K562 (cell line): ENCODE data around the gene FABP3. TPM values are rescaled to one million over a fixed set of nuclear protein-coding genes. Genes with fewer than 3 reads are reported as not detected.

ENCODE experiments used
- ATAC-seq: fragments of 200-7000 bp; cut with Tn5 transposase; 3 replicates; pipeline ENCODE4 v1.9.1; 2020; ENCODE audit warnings: moderate library complexity
- BruUV-seq: library from RNA; stranded (reverse); fragments of 400-500 nt; replicated peaks from 2 replicates; lab custom pipeline; 2021; lab: Mats Ljungman, UMichigan
- CTCF ChIA-PET: fragments of 300-600 bp; formaldehyde crosslinking; extraction: SDS; loops from one replicate; lab custom pipeline; 2021; ENCODE audit warnings: low intra/inter-chr PET ratio; lab: Yijun Ruan, JAX
- POLR2A ChIA-PET: fragments of 300-600, 350-650 bp; sonication (Branson Sonifier 250); formaldehyde crosslinking; extraction: SDS; loops from one replicate; lab custom pipeline; 2021; ENCODE audit warnings: antibody characterized with exemption, inconsistent platforms; lab: Yijun Ruan, JAX
- DNase-seq, 4 experiments: peaks; one replicate each; pipeline versions ENCODE4 v3.0.0 to v3.0.0-alpha.2; 2011 to 2018; ENCODE audit warnings: low spot score in 3 of 4, mixed read lengths in 3 of 4; ENCODE audit errors: extremely low read depth in 1 of 4
- FAIRE-seq: peaks from 2 replicates; lab custom pipeline; 2011; peaks lifted over from hg19 to GRCh38; lab: Jason Lieb, UNC
- H2AFZ ChIP-seq: 2 replicates; pipeline ENCODE4 v1.6.0; 2011; ENCODE audit warnings: low read depth, low read length, control low read depth, inconsistent platforms
- H3K27ac ChIP-seq: fragments of 200-600 bp; 3 replicates; pipeline ENCODE4 v1.8.0; 2011; ENCODE audit warnings: low read depth, mild to moderate bottlenecking, control low read depth, inconsistent platforms, low read length, moderate library complexity, mixed read lengths; ENCODE audit errors: extremely low read depth
- H3K27me3 ChIP-seq, 2 experiments: fragments of 300-600 bp in 1 of 2; 2 replicates in 1 of 2; 3 replicates in 1 of 2; pipeline versions ENCODE4 v1.6.0 to v1.8.0; 2011; ENCODE audit warnings: inconsistent platforms in 2 of 2, low read length in 2 of 2, mild to moderate bottlenecking in 1 of 2, mixed read lengths in 1 of 2, moderate library complexity in 1 of 2; ENCODE audit not compliant: control insufficient read depth in 2 of 2, insufficient read depth in 2 of 2
- H3K36me3 ChIP-seq: fragments of 300-600 bp; 3 replicates; pipeline ENCODE4 v1.8.0; 2011; ENCODE audit warnings: mild to moderate bottlenecking, low read length, inconsistent platforms; ENCODE audit not compliant: control insufficient read depth, insufficient read depth
- H3K4me1 ChIP-seq, 2 experiments: fragments of 200-600 bp in 1 of 2; replicated peaks in 1 of 2; 2 replicates in 1 of 2; 3 replicates in 1 of 2; pipeline versions ENCODE4 v1.5.1 to v1.8.0; 2011; ENCODE audit warnings: inconsistent platforms in 2 of 2, low read length in 2 of 2, mild to moderate bottlenecking in 1 of 2, mixed read lengths in 1 of 2, moderate library complexity in 1 of 2; ENCODE audit not compliant: control insufficient read depth in 2 of 2, insufficient read depth in 2 of 2
- H3K4me2 ChIP-seq: 2 replicates; pipeline ENCODE4 v1.6.1; 2011; ENCODE audit warnings: low read length, control low read depth, inconsistent platforms, mixed read lengths; ENCODE audit not compliant: insufficient read depth
- H3K4me3 ChIP-seq: fragments of 200-600 bp; sonication (generic), shearing (Covaris generic); 2 replicates; pipeline ENCODE4 v1.5.1; 2016; ENCODE audit warnings: control low read depth, inconsistent platforms
- H3K79me2 ChIP-seq: fragments of 200-600 bp; 3 replicates; pipeline ENCODE4 v1.8.0; 2011; ENCODE audit warnings: low read length, inconsistent platforms; ENCODE audit not compliant: control insufficient read depth, insufficient read depth
- H3K9ac ChIP-seq, 2 experiments: 2 replicates each; pipeline versions ENCODE4 v1.6.0 to v1.6.1; 2011; ENCODE audit warnings: low read depth in 2 of 2, low read length in 2 of 2, control low read depth in 1 of 2, inconsistent platforms in 1 of 2, mild to moderate bottlenecking in 1 of 2, mixed read lengths in 1 of 2; ENCODE audit not compliant: insufficient read depth in 1 of 2
- H3K9me1 ChIP-seq: one replicate; pipeline ENCODE4 v1.6.0; 2011; ENCODE audit warnings: inconsistent platforms, mild to moderate bottlenecking, low read length, moderate library complexity; ENCODE audit not compliant: control insufficient read depth, insufficient read depth
- H3K9me3 ChIP-seq: replicated peaks from 2 replicates; pipeline ENCODE4 v1.5.1; 2011; ENCODE audit warnings: low read depth, low read length, inconsistent platforms; ENCODE audit not compliant: control insufficient read depth, insufficient read depth
- H4K20me1 ChIP-seq: replicated peaks from 2 replicates; pipeline ENCODE4 v1.6.1; 2011; ENCODE audit warnings: low read length, inconsistent platforms, mixed read lengths; ENCODE audit not compliant: control insufficient read depth, insufficient read depth
- JUND ChIP-seq, 2 experiments: IDR thresholded peaks; 2 replicates in 1 of 2; 3 replicates in 1 of 2; pipeline ENCODE4 v1.6.1; 2011; ENCODE audit warnings: borderline replicate concordance in 2 of 2, low read depth in 2 of 2, low read length in 2 of 2, improper control_type of control experiment in 1 of 2, missing biosample characterization in 1 of 2, missing genetic modification characterization in 1 of 2, missing genetic modification reagents in 1 of 2
- THRAP3 ChIP-seq: fragments of 450-650 bp; IDR thresholded peaks from 2 replicates; pipeline ENCODE4 v1.6.1; 2016; ENCODE audit warnings: mild to moderate bottlenecking, inconsistent platforms, borderline replicate concordance
- ZNF184 ChIP-seq: sonication (generic); formaldehyde crosslinking; IDR thresholded peaks from 2 replicates; pipeline ENCODE4 v1.5.0; 2020; ENCODE audit warnings: missing genetic modification reagents
- WGBS: fragments of 100-300 bp; shearing (Covaris generic); methylation state at CpG from one replicate; pipeline ENCODE4 v1.1.6; 2016; ENCODE audit warnings: low coverage, mixed read lengths; ENCODE audit not compliant: insufficient coverage; ENCODE audit errors: missing lambda C conversion rate; 5-methylcytosine and 5-hydroxymethylcytosine counted together
- in situ Hi-C: fragments of 300-500 bp; cut with MboI; formaldehyde crosslinking; loops from 4 replicates; pipeline ENCODE4 v1.15.0; 2018; ENCODE audit warnings: inconsistent platforms, mixed read lengths
- intact Hi-C: fragments of 100-400 bp; cut with micrococcal nuclease; formaldehyde crosslinking; loops from 2 replicates; pipeline ENCODE4 v1.14.2; 2022
- polyA plus RNA-seq, 8 experiments: library from polyadenylated mRNA; depleted of rRNA in 4 of 8; stranded (reverse) in 5 of 8; unstranded in 3 of 8; fragments of >200 nt; fragmentation: Nextera tagmentation in 2 of 8; fragmentation: Illumina TruSeq in 1 of 8; extraction: Ambion mirVana in 2 of 8; extraction: Trizol in 1 of 8; gene quantifications; 2 replicates each; pipeline versions ENCODE4 v1.2.1 to v1.2.3, GENCODE V29; 2011 to 2014; ENCODE audit warnings: inconsistent platforms in 1 of 8, missing spikeins in 1 of 8
- total RNA-seq, 7 experiments: library from RNA; depleted of rRNA in 6 of 7; stranded (reverse); fragments of >200 nt in 6 of 7; fragmentation: Illumina TruSeq in 2 of 7; extraction: Trizol in 2 of 7; gene quantifications; 2 replicates each; pipeline versions ENCODE4 v1.2.1 to v1.2.3, GENCODE V29; 2011 to 2021; ENCODE audit warnings: low replicate concordance in 1 of 7
- TF ChIP-seq, protein P1 (sequence below): fragments of 450-650 bp; IDR thresholded peaks from 2 replicates; pipeline ENCODE4 v1.7.1; 2018; ENCODE audit warnings: mild to moderate bottlenecking, low read depth; ENCODE audit not compliant: partially characterized antibody
- TF ChIP-seq, protein P2 (sequence below): sonication (generic); formaldehyde crosslinking; IDR thresholded peaks from 2 replicates; pipeline ENCODE4 v1.5.0; 2020; ENCODE audit warnings: missing genetic modification reagents

FABP3 gene
- total and polyA plus RNA-seq, 9 of the 15 experiments (the other 6 are each of a cell fraction or from before 2014, with no cell fraction given): 0.22 TPM; not detected in 8

DNA sequence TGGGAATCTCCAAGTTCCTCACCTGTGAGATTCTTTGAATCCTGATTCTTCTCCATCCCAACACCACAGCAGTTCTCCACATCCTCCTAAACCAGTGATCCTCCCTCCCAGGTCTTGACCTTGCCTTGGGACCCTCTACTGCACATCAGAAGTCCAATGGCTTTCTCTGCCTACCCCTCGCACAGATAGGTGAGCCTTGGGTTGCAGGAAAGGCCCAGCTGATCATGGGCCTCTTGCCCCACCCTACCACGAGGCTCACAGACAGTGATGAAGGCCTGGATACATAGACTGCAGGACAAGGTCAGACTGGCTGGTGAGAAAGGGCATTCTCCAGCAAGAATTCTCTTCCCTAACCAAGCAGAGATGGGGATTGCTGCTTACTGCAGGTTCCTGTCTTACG is 825 bp downstream of the FABP3 start:
- Histone ChIP-seq H3K36me3 (peaks cover 5% of the 10 kb centered on the region; the same call in 1 of the 3 replicates), H3K27me3 (no peaks in the 10 kb centered on the region), H4K20me1 (no peaks in the 10 kb centered on the region), H3K4me2 (no peak overlapping the region), H3K4me1 (peaks cover 18 to 24% of the 10 kb centered on the region in 2 experiments), H3K9me3 (no peaks in the 10 kb centered on the region), H3K27ac (no peak overlapping the region), H3K79me2 (no peaks in the 10 kb centered on the region), H3K9me1 (no peaks in the 10 kb centered on the region), H3K9ac (0 out of 4 replicates have a peak overlapping the region, but pooled peaks of 1 of the 2 experiments have one; percentile 23), H3K4me3 (no peak overlapping the region), H2AFZ (no peak overlapping the region)
- CTCF ChIA-PET: no interaction called here
- ATAC-seq: no peak
- POLR2A ChIA-PET: interaction anchor here (0.8 to 1.8 kb wide), 6 partner anchors 11 to 166 kb away, joined by 3 to 8 read pairs (median 4); no protein-coding TSS in a partner anchor
- in situ Hi-C loops (no loop called here), intact Hi-C loops (no loop called here)
- DNase-seq: no peak
- TF ChIP-seq ZNF184 (no peak), JUND (IDR thresholded peaks at IDR 0.05; ENCODE audit: borderline replicate concordance, low read depth, low read length) (no peak), JUND (tag; IDR thresholded peaks at IDR 0.05; ENCODE audit: borderline replicate concordance, low read depth, low read length) (no peak)
- FAIRE-seq: no peak
- BruUV-seq: no TSS peak
- WGBS: 73% methylated on average over 3 of the region's 3 CpGs

DNA sequence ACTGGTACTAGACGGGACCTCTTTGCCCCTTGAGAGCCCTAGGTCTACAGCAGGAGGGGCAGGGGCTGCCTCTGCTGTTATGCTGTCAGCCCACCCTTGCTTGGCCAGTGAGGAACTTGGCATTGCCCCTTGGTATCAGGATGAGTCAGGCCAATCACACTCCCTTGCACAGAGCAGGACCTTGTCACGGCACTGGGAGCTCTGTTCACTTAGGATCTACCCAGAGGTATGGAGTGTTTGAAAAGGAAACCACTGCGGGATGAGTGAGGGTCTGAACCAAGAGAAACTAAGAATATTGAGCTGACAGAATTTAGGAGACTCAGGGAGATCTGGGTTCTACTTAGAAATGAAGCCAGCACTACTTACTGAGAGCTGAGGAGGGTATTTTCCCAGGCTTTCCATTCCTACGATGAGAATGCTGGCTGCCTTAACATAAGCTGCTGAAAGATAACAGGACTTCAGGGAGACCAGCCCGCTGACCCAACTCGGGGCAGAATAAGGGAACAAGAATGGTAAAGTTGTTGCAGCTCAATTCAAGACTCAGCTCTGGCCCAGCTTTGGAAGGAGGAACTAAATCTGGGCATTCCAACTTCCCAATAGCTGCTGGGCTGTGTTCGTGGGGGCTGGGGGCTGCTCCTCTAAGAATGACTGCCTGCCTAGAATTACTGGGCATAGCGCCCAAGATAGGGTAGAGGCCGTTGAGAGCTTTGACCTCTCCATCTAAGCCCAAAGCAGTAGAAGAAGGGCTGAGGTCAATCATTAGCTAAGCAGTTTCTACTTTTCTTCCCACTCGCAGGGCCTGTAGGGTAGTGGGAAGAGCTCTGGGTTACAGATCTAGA is 1.5 kb downstream of the FABP3 start:
- no peak for TF ChIP-seq THRAP3
- TF ChIP-seq, protein P1, sequence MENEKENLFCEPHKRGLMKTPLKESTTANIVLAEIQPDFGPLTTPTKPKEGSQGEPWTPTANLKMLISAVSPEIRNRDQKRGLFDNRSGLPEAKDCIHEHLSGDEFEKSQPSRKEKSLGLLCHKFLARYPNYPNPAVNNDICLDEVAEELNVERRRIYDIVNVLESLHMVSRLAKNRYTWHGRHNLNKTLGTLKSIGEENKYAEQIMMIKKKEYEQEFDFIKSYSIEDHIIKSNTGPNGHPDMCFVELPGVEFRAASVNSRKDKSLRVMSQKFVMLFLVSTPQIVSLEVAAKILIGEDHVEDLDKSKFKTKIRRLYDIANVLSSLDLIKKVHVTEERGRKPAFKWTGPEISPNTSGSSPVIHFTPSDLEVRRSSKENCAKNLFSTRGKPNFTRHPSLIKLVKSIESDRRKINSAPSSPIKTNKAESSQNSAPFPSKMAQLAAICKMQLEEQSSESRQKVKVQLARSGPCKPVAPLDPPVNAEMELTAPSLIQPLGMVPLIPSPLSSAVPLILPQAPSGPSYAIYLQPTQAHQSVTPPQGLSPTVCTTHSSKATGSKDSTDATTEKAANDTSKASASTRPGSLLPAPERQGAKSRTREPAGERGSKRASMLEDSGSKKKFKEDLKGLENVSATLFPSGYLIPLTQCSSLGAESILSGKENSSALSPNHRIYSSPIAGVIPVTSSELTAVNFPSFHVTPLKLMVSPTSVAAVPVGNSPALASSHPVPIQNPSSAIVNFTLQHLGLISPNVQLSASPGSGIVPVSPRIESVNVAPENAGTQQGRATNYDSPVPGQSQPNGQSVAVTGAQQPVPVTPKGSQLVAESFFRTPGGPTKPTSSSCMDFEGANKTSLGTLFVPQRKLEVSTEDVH: no peak
- TF ChIP-seq, protein P2, sequence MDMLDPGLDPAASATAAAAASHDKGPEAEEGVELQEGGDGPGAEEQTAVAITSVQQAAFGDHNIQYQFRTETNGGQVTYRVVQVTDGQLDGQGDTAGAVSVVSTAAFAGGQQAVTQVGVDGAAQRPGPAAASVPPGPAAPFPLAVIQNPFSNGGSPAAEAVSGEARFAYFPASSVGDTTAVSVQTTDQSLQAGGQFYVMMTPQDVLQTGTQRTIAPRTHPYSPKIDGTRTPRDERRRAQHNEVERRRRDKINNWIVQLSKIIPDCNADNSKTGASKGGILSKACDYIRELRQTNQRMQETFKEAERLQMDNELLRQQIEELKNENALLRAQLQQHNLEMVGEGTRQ: 0 out of 2 replicates have a peak, but pooled peaks have one; percentile 3
- no peaks in the 10 kb centered on the region for H3K9me1 ChIP-seq
- H4K20me1 ChIP-seq: 0 out of 2 replicates have a peak, but pooled peaks cover under 1% of the 10 kb centered on the region
- H3K9me3 ChIP-seq: no peaks in the 10 kb centered on the region
- DNase-seq (peak in 1 of 4 experiments; percentile 24), ATAC-seq (no peak), FAIRE-seq (peak; percentile 23)
- CTCF ChIA-PET: no interaction called here
- H3K27ac ChIP-seq: no peak overlapping the region
- H3K4me1 ChIP-seq: peaks cover 18 to 24% of the 10 kb centered on the region in 2 experiments
- no peaks in the 10 kb centered on the region for H3K27me3 ChIP-seq
- peaks cover 5% of the 10 kb centered on the region; the same call in 1 of the 3 replicates for H3K36me3 ChIP-seq
- H3K79me2 ChIP-seq: no peaks in the 10 kb centered on the region
- H3K4me3 ChIP-seq: no peak overlapping the region
- no peak overlapping the region for H3K4me2 ChIP-seq
- H3K9ac ChIP-seq: peak overlapping the region in 1 of 2 experiments; percentile 33; a peak in 1 of 4 replicates
- WGBS: 41% methylated on average over 10 of the region's 10 CpGs
- no peak overlapping the region for H2AFZ ChIP-seq
- in situ Hi-C loops: no loop called here
- intact Hi-C loops: no loop called here
- no TSS peak for BruUV-seq
- POLR2A ChIA-PET: interaction anchor here (0.7 to 1.8 kb wide), 8 partner anchors 10 to 167 kb away, joined by 3 to 8 read pairs (median 3); no protein-coding TSS in a partner anchor
